EL (cell line): ENCODE data around the gene SLC8A3.

Experiments
- DNase-seq: peaks from one replicate; pipeline ENCODE4 v3.0.0-alpha.2; 2016

Gene SLC8A3

GRCh38 chr14:70059545-70059944, 129.2 kb downstream of the SLC8A3 start:
- no peak for DNase-seq

DNA sequence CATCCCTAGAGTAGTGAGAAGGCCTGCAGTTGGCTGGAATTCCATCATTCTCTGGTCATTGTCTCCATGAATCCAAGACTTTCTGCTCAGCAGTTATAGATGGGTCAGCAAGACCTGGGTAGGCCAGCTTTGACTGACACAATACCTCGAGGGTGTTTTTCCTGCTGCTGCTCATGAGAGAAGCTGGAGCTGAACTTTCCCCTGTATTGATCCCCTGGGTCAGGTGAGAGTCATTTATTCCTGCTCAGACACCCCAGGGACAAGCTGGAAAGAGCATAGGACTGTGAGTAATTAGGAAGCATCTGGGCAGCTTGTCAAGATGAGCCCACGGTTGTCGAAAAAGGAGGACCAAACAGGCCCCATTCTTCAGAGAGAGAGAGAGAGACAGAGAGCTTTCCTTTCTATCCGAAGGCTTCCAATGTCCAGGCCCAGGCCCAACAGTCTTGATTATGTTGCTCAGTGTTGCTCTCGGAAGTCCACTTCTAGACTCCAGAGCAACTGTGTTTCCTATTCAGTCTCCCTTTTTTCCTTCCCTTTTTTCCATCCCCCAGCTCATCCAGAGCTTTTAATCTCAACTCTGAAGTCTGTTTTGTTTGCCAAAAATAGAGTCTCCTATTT, 131.1 kb downstream of the SLC8A3 start:
- no peak for DNase-seq

DNA sequence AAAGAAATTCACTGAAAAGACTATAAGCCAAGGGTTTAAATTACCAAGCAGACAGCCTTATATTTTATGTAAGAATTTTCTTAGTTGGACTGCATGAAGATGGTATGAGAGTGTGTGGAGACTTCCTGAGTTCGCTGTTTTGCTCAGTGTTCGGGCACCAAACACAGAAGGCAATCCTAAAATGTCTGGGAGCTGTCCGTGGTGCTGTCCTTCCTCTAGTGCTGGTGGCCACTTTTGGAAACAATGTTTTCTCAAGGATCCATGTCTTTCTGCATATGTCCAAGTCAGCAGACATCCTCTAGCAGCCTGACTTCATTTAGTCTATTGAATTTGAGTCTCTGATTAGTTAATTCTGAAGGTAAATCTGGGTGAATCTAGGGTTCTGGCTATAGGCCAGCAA, 135.8 kb downstream of the SLC8A3 start:
- DNase-seq: peak; percentile 7

GRCh38 chr14:70050136-70050535, 138.6 kb downstream of the SLC8A3 start:
- DNase-seq: no peak

DNA sequence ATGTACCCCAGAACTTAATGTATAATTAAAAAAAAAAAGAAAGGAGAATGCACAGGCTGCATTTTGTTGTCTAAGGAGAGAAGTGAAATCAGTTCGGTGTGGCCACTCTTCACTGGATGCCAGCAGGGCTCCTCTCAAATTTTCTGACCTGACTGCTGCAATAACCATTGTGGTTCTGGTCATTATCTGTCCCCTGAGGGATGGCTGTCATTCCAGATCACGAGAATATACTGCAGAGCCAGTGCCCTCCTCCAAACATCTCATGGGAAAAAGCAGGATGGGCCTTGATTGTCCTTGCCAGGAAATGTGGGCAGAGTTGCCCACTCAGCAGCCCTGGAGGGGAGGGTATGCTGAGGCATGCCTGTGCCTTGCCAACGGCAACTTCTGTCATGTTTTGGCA, 139.1 kb downstream of the SLC8A3 start:
- DNase-seq: no peak

GRCh38 chr14:70048313-70048654, 140.5 kb downstream of the SLC8A3 start:
- DNase-seq: no peak

DNA sequence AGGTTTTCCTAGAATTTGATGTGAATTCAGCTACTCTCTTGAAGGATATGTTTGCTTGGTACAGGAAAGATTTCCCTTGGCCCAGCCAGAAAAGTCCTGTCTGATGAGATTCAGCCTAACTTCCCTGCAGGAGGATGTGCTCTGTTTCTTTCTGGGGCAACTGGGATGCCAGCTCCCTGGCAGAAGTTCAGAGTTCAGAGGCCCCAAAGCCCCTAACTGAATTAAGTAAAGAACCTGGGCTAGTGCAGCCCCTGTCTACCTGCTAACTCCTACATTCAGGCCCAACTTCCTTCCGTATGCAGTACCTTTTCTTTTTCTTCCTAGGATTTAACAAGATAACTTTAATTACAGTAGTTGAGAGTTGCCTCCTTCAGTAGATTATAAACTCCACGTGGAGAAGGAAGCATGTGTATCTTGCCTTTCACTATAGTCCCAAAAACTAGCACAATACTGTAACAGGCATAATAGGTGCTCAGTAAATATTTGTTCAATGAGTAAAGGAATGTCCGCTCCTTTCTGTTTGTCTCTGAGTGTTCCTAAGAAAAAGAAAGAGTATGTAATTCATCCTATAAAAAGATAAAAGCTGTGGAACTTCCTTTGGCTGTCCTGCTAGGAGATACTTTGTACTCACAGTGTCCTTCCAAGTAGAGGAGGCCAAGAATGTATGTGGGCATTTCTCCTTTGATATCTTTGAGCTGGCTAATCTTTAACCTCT, 141.0 kb downstream of the SLC8A3 start:
- DNase-seq: no peak

DNA sequence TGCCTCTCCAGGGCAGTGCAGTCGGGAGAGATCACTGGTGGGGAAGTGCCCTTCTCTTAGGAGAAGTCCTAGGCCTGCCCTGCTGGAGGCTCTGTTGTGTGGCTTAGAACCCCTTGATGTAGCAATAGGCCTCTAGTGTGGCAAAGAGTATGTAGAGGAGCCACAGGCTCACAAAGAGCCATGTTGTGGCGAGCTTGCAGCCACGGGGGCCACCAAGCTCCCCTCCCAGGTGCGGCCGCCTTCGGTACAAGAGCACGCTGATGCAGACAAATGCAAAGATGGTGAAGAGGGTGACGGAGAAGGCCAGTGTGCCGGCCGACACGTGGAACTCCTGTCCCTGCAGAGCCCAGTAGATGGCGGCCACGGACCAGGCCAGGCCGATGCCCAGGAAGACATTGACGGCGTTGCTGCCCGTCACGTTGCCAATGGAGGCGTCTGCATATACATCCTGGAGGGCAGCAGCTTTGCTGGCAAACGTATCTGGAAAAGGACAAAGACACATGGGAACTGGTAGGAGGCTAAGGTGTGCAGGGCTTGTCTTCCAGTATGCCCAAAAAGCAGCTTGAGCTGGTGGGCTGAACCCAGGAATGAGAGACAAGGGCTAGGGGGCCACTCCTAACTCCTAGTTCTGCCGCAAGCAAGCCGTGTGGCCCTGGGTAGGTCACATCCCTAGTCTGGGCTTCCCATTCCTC, 142.8 kb downstream of the SLC8A3 start:
- DNase-seq: peak; percentile 69

DNA sequence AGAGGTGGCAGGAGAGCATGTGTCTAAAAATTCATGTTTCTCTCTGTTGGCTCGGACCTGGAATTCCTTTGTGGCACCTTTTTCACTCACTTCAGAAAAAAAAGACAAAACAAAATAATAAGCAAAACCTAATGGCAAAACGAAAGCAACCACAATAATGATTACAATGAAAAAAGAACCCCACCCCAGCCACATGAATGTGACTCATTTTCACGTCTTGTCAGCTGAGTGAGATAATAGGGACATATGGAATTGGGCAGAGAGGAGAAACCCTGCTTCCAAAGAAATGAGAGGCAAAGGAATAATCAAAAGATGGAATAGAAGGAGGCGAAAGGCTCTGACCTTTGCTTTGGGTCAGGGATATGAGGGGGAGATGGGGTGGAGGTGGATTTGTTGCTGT, 143.4 kb downstream of the SLC8A3 start:
- DNase-seq: peak; percentile 7

- no peak for DNase-seq
These were observed 145.8 kb downstream of the SLC8A3 start for GRCh38 chr14:70043001-70043400.

DNA sequence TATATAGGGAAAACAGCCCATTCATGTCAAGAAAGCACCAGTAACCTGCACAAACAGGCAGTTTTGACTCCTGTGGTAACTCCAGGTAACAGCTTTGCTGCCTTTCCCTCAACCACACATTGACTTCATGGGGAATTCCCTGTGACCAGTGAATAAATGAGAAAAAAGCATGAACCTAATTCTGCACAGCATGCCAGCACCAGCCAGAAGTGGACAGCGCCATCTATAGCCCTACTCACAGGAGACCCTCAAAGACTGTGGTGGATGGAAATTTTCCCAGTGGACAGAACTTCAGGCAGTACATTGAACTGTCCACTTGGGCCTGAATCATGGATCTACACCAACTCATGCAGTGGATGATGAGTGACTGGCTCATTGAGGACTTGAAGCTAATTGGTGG, 152.1 kb downstream of the SLC8A3 start:
- no peak for DNase-seq

DNA sequence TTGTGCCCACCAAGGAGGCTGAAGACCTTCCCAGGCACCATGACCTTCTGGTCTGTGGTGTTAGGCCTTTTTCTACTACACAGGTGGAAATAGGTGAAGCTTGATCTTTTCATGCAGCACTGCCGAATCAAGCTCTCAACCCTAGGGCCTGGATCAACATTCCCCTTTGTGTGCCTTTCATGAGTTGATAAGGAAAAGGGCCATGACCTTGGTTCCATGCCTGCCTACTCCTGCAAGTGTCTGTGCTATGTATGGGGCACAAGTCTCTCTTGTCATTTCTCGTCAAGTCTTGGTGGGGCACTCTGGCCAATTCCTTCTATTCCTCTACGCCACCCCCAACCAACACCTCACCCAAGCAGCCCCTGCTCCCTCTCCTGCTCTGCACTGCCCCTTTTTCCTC, 154.5 kb downstream of the SLC8A3 start:
- DNase-seq: no peak

GRCh38 chr14:70033561-70033960, 155.2 kb downstream of the SLC8A3 start:
- DNase-seq: no peak

GRCh38 chr14:70033116-70033515, 155.6 kb downstream of the SLC8A3 start:
- DNase-seq: no peak

DNA sequence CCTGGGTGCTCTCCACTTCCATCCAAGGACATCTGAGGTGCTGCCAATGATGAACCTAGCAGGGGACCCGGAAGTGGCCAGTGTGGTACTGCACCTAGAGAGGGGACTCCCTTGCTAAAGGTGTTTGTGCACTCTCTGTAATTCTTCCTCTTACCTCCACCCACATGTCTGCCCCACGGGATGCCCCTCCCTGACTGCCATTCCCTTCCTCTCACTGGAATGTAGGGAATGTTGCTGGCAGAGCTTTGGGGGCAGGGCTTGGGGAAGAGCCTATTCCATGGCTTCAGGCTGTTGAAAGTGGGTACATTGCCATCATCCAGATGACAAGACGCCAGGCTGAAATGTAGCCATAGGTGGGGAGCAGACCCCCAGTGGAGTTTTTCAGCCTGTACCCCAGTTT, 156.3 kb downstream of the SLC8A3 start:
- peak; percentile 26 for DNase-seq

DNA sequence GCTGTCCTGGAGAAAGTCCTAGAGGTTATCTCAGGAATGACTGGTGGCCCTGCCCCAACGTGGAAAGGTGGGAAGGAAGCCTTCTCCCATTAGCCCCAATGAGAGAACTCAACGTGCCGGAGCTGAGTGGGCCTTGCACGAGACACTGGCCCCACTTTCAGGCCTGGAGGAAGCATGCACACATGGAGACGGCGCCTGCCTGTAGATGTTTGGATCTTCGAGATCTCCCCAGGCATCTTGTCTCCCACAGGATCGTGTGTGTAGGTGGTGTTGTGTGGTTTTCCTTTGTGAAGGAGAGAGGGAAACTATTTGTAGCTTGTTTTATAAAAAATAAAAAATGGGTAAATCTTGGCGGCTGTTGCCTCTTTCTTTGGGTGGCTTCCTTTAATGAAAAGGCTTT, 156.7 kb downstream of the SLC8A3 start:
- no peak for DNase-seq

GRCh38 chr14:70029296-70030132, 159.2 kb downstream of the SLC8A3 start:
- DNase-seq: no peak

DNA sequence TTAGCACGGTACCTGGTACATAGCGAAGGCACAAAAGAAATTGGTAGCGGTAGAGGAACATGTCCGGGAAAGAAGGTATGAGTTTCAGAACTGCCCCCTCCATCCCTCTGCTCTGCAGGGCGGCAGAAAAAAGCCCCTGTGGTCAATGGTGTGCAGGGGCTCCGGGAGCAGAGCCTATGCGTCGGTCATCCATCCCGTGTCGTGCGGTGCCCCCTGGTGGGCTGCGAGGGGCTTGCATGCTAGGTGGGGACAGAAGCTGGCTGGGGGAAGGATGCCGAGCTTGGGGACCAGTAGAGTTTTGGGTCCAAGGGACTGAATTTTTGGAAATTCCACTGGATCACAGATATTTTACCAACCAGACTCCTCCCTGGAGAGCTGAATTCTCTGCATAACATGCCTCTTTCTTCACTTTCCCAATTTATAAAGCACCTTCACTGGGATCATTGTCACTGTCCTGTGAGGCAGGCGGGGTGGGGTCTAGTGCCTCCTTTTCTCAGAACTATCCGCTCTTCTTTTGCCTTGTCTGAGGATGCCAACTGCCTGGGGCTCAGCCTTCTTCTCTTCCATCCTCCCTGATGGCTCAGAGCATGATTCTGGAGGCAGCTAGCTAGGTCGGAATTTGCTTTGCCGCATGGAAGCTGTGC, 160.8 kb downstream of the SLC8A3 start:
- peak; percentile 50 for DNase-seq

GRCh38 chr14:70023871-70024270, 164.9 kb downstream of the SLC8A3 start:
- no peak for DNase-seq

DNA sequence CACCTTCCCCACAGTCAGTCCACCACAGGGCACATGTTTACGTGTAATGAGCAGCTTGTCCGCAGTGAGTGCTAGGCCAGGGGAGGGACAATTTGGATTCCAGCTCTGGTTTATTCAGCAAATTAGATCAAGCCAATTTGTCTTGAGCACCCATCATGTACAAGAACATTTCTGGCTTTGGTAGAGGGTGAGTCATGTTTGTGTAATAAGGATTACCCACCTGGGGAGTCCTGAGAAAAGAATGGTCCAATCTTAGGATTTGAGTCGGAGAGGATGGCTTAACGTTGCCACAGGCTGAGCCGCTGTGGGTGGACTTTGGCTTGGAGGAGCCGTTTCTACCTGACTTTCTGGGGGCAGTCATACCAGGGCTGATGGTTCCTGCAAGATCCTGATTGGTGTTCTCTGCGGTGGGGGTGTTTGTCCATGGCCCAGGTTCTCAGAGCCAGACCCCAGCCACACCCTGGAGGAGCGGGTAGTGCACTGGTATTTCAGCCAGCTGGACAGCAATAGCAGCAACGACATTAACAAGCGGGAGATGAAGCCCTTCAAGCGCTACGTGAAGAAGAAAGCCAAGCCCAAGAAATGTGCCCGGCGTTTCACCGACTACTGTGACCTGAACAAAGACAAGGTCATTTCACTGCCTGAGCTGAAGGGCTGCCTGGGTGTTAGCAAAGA, 165.8 kb downstream of the SLC8A3 start:
- no peak for DNase-seq

- no peak for DNase-seq
These were observed 167.1 kb downstream of the SLC8A3 start for GRCh38 chr14:70021548-70022220.
